ENCODE data around the gene SH3BGR.

The SH3BGR gene

GRCh38 chr21:39454949-39455668, 3.3 kb downstream of the SH3BGR start:
- in situ Hi-C loops (cut with HindIII; ENCODE audit: low sequenced_read_pairs), result no loop called here

- in situ Hi-C loops (cut with HindIII; ENCODE audit: low sequenced_read_pairs), result no loop called here
Measured at GRCh38 chr21:39456665-39457064, 4.9 kb downstream of the SH3BGR start.

GRCh38 chr21:39461419-39461818, 9.6 kb downstream of the SH3BGR start:
- in situ Hi-C loops (cut with HindIII; ENCODE audit: low sequenced_read_pairs), result no loop called here

- in situ Hi-C loops (cut with HindIII; ENCODE audit: low sequenced_read_pairs), result no loop called here
Measured at GRCh38 chr21:39463308-39463707, 11.5 kb downstream of the SH3BGR start.

GRCh38 chr21:39466584-39466983, 14.8 kb downstream of the SH3BGR start:
- in situ Hi-C loops (cut with HindIII; ENCODE audit: low sequenced_read_pairs), result no loop called here

- in situ Hi-C loops (cut with HindIII; ENCODE audit: low sequenced_read_pairs), result no loop called here
Measured at GRCh38 chr21:39467746-39468145, 16.0 kb downstream of the SH3BGR start.

GRCh38 chr21:39468559-39468958, 16.8 kb downstream of the SH3BGR start:
- in situ Hi-C loops (cut with HindIII; ENCODE audit: low sequenced_read_pairs), result no loop called here

GRCh38 chr21:39471598-39471997, 19.8 kb downstream of the SH3BGR start:
- in situ Hi-C loops (cut with HindIII; ENCODE audit: low sequenced_read_pairs), result no loop called here

- in situ Hi-C loops (cut with HindIII; ENCODE audit: low sequenced_read_pairs), result no loop called here
Measured at GRCh38 chr21:39472786-39473185, 21.0 kb downstream of the SH3BGR start.

GRCh38 chr21:39474611-39475010, 22.8 kb downstream of the SH3BGR start:
- in situ Hi-C loops (cut with HindIII; ENCODE audit: low sequenced_read_pairs), result no loop called here

- in situ Hi-C loops (cut with HindIII; ENCODE audit: low sequenced_read_pairs), result no loop called here
Measured at GRCh38 chr21:39479164-39479813, 27.5 kb downstream of the SH3BGR start.

- in situ Hi-C loops (cut with HindIII; ENCODE audit: low sequenced_read_pairs), result no loop called here
Measured at GRCh38 chr21:39479814-39480182, 28.0 kb downstream of the SH3BGR start.

- in situ Hi-C loops (cut with HindIII; ENCODE audit: low sequenced_read_pairs), result no loop called here
Measured at GRCh38 chr21:39480271-39480670, 28.5 kb downstream of the SH3BGR start.

GRCh38 chr21:39481886-39482285, 30.1 kb downstream of the SH3BGR start:
- in situ Hi-C loops (cut with HindIII; ENCODE audit: low sequenced_read_pairs), result no loop called here

GRCh38 chr21:39483917-39484316, 32.1 kb downstream of the SH3BGR start:
- in situ Hi-C loops (cut with HindIII; ENCODE audit: low sequenced_read_pairs), result no loop called here

GRCh38 chr21:39484711-39485276, 33.0 kb downstream of the SH3BGR start:
- in situ Hi-C loops (cut with HindIII; ENCODE audit: low sequenced_read_pairs), result no loop called here

GRCh38 chr21:39489380-39489924, 37.7 kb downstream of the SH3BGR start:
- in situ Hi-C loops (cut with HindIII; ENCODE audit: low sequenced_read_pairs), result no loop called here

GRCh38 chr21:39499156-39499555, 47.4 kb downstream of the SH3BGR start:
- in situ Hi-C loops (cut with HindIII; ENCODE audit: low sequenced_read_pairs), result no loop called here

- in situ Hi-C loops (cut with HindIII; ENCODE audit: low sequenced_read_pairs), result no loop called here
Measured at GRCh38 chr21:39502631-39503030, 50.9 kb downstream of the SH3BGR start.

- in situ Hi-C loops (cut with HindIII; ENCODE audit: low sequenced_read_pairs), result no loop called here
Measured at GRCh38 chr21:39503123-39503762, 51.5 kb downstream of the SH3BGR start.

GRCh38 chr21:39504230-39504629, 52.5 kb downstream of the SH3BGR start:
- in situ Hi-C loops (cut with HindIII; ENCODE audit: low sequenced_read_pairs), result no loop called here

Measured in endothelial cell of hepatic sinusoid (primary cell).